Caco-2 (cell line): ENCODE results near the gene PCDHGA6. TPM values are rescaled to one million over a fixed set of nuclear protein-coding genes. Genes with fewer than 3 reads are reported as not detected.
A peak's percentile ranks its signal among the peaks of the same experiment; 100 is the strongest.

Experiments
- BruUV-seq: library from RNA; stranded (reverse); fragments of 400-500 nt; replicated peaks from 2 replicates; lab custom pipeline; 2021; lab: Mats Ljungman, UMichigan
- CTCF ChIA-PET: fragments of 300-600 bp; sonication (Branson Sonifier 250); formaldehyde crosslinking; loops from one replicate; lab custom pipeline; 2022; ENCODE audit warnings: antibody characterized with exemption; lab: Charles Lee
- POLR2A ChIA-PET: fragments of 300-600 bp; sonication (Branson Sonifier 250); formaldehyde crosslinking; loops from one replicate; lab custom pipeline; 2022; ENCODE audit warnings: antibody characterized with exemption; lab: Charles Lee
- DNase-seq, 2 experiments: peaks; one replicate each; pipeline versions ENCODE4 v3.0.0 to v3.0.0-alpha.2; 2020 to 2022
- H3K27me3 ChIP-seq: replicated peaks from 2 replicates; pipeline ENCODE4 v1.6.0; 2011; ENCODE audit warnings: low read length; ENCODE audit not compliant: control insufficient read depth, insufficient read depth
- H3K36me3 ChIP-seq: 2 replicates; pipeline ENCODE4 v1.5.1; 2011; ENCODE audit warnings: low read length; ENCODE audit not compliant: control insufficient read depth, insufficient read depth
- H3K4me1 ChIP-seq: fragments of 250-450 bp; sonication (Bioruptor Pico); 2 replicates; pipeline ENCODE4 v1.5.1; 2020; ENCODE audit warnings: mild to moderate bottlenecking
- H3K4me3 ChIP-seq: 2 replicates; pipeline ENCODE4 v1.5.1; 2011; ENCODE audit warnings: low read depth, mild to moderate bottlenecking, control low read depth, low read length
- H3K9me3 ChIP-seq: fragments of 250-450 bp; sonication (Bioruptor Pico); 2 replicates; pipeline ENCODE4 v1.5.1; 2020; ENCODE audit warnings: mild to moderate bottlenecking, moderate library complexity
- H3K27ac Mint-ChIP-seq: one replicate; pipeline ENCODE4 v1.8.0; 2022; ENCODE audit warnings: mixed read lengths; ENCODE audit not compliant: unreplicated experiment
- H3K27me3 Mint-ChIP-seq: one replicate; pipeline ENCODE4 v1.8.0; 2022; ENCODE audit warnings: mixed read lengths; ENCODE audit not compliant: insufficient read depth, unreplicated experiment
- H3K36me3 Mint-ChIP-seq: one replicate; pipeline ENCODE4 v1.8.0; 2022; ENCODE audit warnings: mild to moderate bottlenecking, mixed read lengths; ENCODE audit not compliant: insufficient read depth, unreplicated experiment
- H3K4me1 Mint-ChIP-seq: one replicate; pipeline ENCODE4 v1.8.0; 2022; ENCODE audit warnings: low read depth, mixed read lengths; ENCODE audit not compliant: unreplicated experiment
- H3K4me3 Mint-ChIP-seq: one replicate; pipeline ENCODE4 v1.8.0; 2022; ENCODE audit warnings: mild to moderate bottlenecking, moderate library complexity, mixed read lengths; ENCODE audit not compliant: unreplicated experiment
- H3K9me3 Mint-ChIP-seq: one replicate; pipeline ENCODE4 v1.8.0; 2022; ENCODE audit warnings: mixed read lengths; ENCODE audit not compliant: unreplicated experiment
- intact Hi-C: fragments of 100-400 bp; cut with micrococcal nuclease; formaldehyde crosslinking; loops from one replicate; pipeline ENCODE4 v1.10.0; 2022; ENCODE audit not compliant: unreplicated experiment
- total RNA-seq: library from RNA; stranded (reverse); gene quantifications from 2 replicates; pipeline ENCODE4 v1.2.3, GENCODE V29; 2022
- TF ChIP-seq, protein P1 (sequence below), 2 experiments: fragments of 200-600 bp in 1 of 2; IDR thresholded peaks; 1 replicate in 1 of 2; 2 replicates in 1 of 2; pipeline versions ENCODE4 v1.5.1 to v1.8.0; 2011 to 2022; ENCODE audit warnings: antibody characterized with exemption in 1 of 2, control low read depth in 1 of 2, inconsistent platforms in 1 of 2, low read depth in 1 of 2, low read length in 1 of 2, mild to moderate bottlenecking in 1 of 2, moderate library complexity in 1 of 2; ENCODE audit not compliant: insufficient read depth in 1 of 2, severe bottlenecking in 1 of 2, unreplicated experiment in 1 of 2

Gene PCDHGA6
- total RNA-seq, 1 experiment from 2014 or later: 0.79 TPM

DNA sequence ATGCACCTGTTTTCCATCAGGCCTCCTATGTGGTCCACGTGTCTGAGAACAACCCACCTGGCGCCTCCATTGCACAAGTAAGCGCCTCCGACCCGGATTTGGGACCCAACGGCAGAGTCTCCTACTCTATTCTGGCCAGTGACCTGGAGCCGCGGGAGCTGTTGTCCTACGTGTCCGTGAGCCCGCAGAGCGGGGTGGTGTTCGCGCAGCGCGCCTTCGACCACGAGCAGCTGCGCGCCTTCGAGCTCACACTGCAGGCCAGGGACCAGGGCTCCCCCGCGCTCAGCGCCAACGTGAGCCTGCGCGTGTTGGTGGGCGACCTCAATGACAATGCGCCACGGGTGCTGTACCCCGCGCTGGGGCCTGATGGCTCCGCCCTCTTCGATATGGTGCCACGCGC is 22.1 kb upstream of the PCDHGA6 start:
- H3K27me3 ChIP-seq: no peaks in the 10 kb centered on the region
- DNase-seq: no peak
- no peaks in the 10 kb centered on the region for H3K4me1 Mint-ChIP-seq
- no peaks in the 10 kb centered on the region for H3K4me1 ChIP-seq
- TF ChIP-seq, protein P1, sequence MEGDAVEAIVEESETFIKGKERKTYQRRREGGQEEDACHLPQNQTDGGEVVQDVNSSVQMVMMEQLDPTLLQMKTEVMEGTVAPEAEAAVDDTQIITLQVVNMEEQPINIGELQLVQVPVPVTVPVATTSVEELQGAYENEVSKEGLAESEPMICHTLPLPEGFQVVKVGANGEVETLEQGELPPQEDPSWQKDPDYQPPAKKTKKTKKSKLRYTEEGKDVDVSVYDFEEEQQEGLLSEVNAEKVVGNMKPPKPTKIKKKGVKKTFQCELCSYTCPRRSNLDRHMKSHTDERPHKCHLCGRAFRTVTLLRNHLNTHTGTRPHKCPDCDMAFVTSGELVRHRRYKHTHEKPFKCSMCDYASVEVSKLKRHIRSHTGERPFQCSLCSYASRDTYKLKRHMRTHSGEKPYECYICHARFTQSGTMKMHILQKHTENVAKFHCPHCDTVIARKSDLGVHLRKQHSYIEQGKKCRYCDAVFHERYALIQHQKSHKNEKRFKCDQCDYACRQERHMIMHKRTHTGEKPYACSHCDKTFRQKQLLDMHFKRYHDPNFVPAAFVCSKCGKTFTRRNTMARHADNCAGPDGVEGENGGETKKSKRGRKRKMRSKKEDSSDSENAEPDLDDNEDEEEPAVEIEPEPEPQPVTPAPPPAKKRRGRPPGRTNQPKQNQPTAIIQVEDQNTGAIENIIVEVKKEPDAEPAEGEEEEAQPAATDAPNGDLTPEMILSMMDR (IDR thresholded peaks at IDR 0.05; ENCODE audit: insufficient read depth in 1 of 2, low read depth in 1 of 2, low read length in 1 of 2, severe bottlenecking in 1 of 2, unreplicated experiment in 1 of 2): no peak
- peaks cover 10% of the 10 kb centered on the region for H3K9me3 Mint-ChIP-seq
- no TSS peak for BruUV-seq
- no peaks in the 10 kb centered on the region; the same call in 1 of the 2 replicates for H3K9me3 ChIP-seq
- CTCF ChIA-PET: no interaction called here
- H3K4me3 ChIP-seq: no peak overlapping the region
- H3K4me3 Mint-ChIP-seq: no peak overlapping the region
- intact Hi-C loops: no loop called here
- POLR2A ChIA-PET: no interaction called here
- H3K36me3 ChIP-seq: no peaks in the 10 kb centered on the region
- peaks cover 5% of the 10 kb centered on the region for H3K36me3 Mint-ChIP-seq
- H3K27me3 Mint-ChIP-seq: no peaks in the 10 kb centered on the region
- H3K27ac Mint-ChIP-seq: no peak overlapping the region

DNA sequence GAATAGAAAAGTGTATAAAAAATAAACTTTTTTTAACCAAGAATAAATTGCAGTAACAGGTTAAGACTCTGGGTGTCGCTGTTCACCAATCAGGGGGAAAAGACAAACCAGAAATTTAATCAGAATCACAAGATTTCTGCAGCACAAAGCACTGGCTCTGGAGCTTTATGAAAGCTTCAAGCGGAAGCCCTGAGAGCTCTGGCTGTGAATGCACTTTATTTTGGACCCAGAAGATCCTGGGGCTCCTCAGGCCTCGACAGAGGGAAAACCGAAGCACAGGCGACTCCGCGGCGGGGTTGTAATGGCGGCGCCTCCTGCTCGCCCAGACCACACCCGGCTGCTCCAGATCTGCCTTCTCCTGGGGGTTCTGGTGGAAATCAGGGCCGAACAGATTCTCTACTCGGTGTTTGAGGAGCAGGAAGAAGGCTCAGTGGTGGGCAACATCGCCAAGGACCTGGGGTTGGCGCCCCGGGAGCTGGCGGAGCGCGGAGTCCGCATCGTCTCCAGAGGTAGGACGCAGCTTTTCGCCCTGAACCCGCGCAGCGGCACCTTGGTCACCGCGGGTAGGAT is 18.7 kb upstream of the PCDHGA6 start, which contains the start of gene PCDHGA4:
Gene PCDHGA4, plus strand, starts transcription at position 122 of the 570 bp plus-strand sequence. Its CDS starts 87 bp downstream, at position 209.
- Mint-ChIP-seq H3K4me1 (no peaks in the 10 kb centered on the region), H3K27ac (no peak within 1 kb of the TSS), H3K4me3 (no peak within 1 kb of the TSS), H3K9me3 (peaks cover 15% of the 10 kb centered on the region), H3K36me3 (peaks cover 5% of the 10 kb centered on the region), H3K27me3 (no peaks in the 10 kb centered on the region)
- ChIA-PET POLR2A (no interaction called here), CTCF (no interaction called here)
- no TSS peak for BruUV-seq
- Histone ChIP-seq H3K27me3 (no peaks in the 10 kb centered on the region), H3K4me1 (no peaks in the 10 kb centered on the region), H3K36me3 (no peaks in the 10 kb centered on the region), H3K4me3 (no peak within 1 kb of the TSS), H3K9me3 (no peaks in the 10 kb centered on the region; the same call in 1 of the 2 replicates)
- intact Hi-C loops: no loop called here
- DNase-seq: no peak
- TF ChIP-seq, protein P1 (IDR thresholded peaks at IDR 0.05; ENCODE audit: insufficient read depth in 1 of 2, low read depth in 1 of 2, low read length in 1 of 2, severe bottlenecking in 1 of 2, unreplicated experiment in 1 of 2): peak; percentile 20 to 22

DNA sequence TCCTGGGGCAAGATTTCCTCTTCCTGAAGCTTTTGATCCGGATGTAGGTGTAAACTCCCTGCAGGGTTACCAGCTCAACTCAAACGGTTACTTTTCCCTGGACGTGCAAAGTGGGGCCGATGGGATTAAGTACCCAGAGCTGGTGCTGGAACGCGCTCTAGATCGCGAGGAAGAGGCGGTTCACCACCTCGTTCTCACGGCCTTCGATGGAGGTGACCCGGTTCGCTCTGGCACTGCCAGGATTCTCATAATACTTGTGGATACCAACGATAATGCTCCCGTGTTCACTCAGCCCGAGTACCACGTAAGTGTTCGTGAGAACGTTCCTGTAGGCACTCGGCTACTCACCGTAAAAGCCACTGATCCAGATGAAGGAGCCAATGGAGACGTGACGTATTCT is 18.1 kb upstream of the PCDHGA6 start:
- POLR2A ChIA-PET: no interaction called here
- Mint-ChIP-seq H3K4me1 (no peaks in the 10 kb centered on the region), H3K27ac (no peak overlapping the region), H3K4me3 (no peak overlapping the region), H3K9me3 (peaks cover 11% of the 10 kb centered on the region), H3K27me3 (no peaks in the 10 kb centered on the region), H3K36me3 (no peaks in the 10 kb centered on the region)
- TF ChIP-seq, protein P1 (IDR thresholded peaks at IDR 0.05; ENCODE audit: insufficient read depth in 1 of 2, low read depth in 1 of 2, low read length in 1 of 2, severe bottlenecking in 1 of 2, unreplicated experiment in 1 of 2): no peak
- Histone ChIP-seq H3K4me1 (no peaks in the 10 kb centered on the region), H3K36me3 (no peaks in the 10 kb centered on the region), H3K9me3 (no peaks in the 10 kb centered on the region; the same call in 1 of the 2 replicates), H3K27me3 (no peaks in the 10 kb centered on the region), H3K4me3 (no peak overlapping the region)
- DNase-seq: no peak
- no TSS peak for BruUV-seq
- intact Hi-C loops: no loop called here
- CTCF ChIA-PET: no interaction called here
